GM19099 (cell line): ENCODE results near the gene ACAD9.

Experiments used
- POLR2A ChIP-seq: IDR thresholded peaks from 3 replicates; pipeline ENCODE4 v1.6.1; 2011; ENCODE audit warnings: low read depth; ENCODE audit not compliant: insufficient read length; ENCODE audit errors: extremely low read depth

ACAD9 gene

GRCh38 chr3:128879991-128880390, 571 bp downstream of the ACAD9 start:
- TF ChIP-seq POLR2A, result no peak

- TF ChIP-seq POLR2A, result no peak
These were observed 2.2 kb downstream of the ACAD9 start for GRCh38 chr3:128881576-128881975.

DNA sequence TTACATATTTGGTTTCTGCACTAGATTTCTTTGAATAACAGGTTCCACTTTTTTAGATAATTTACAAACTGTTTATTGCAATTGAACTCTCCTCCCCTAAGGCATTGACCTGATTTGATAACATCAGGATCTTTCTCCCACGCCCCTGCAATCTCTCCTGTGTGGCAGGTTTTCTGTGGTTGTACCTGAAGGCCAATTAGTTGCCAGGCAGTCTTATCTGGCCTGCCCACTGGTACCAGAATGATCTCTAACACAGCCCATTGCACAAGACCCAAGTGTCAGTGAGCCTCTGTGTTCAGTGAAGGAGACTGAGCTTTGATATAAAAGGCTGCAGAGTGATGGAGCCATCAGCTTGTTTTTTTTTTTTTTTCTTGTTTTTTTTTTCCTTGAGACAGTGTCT, 3.3 kb downstream of the ACAD9 start:
- no peak for TF ChIP-seq POLR2A

GRCh38 chr3:128884992-128885391, 5.6 kb downstream of the ACAD9 start:
- no peak for TF ChIP-seq POLR2A

GRCh38 chr3:128889139-128889894, 9.9 kb downstream of the ACAD9 start:
- TF ChIP-seq POLR2A, result no peak

DNA sequence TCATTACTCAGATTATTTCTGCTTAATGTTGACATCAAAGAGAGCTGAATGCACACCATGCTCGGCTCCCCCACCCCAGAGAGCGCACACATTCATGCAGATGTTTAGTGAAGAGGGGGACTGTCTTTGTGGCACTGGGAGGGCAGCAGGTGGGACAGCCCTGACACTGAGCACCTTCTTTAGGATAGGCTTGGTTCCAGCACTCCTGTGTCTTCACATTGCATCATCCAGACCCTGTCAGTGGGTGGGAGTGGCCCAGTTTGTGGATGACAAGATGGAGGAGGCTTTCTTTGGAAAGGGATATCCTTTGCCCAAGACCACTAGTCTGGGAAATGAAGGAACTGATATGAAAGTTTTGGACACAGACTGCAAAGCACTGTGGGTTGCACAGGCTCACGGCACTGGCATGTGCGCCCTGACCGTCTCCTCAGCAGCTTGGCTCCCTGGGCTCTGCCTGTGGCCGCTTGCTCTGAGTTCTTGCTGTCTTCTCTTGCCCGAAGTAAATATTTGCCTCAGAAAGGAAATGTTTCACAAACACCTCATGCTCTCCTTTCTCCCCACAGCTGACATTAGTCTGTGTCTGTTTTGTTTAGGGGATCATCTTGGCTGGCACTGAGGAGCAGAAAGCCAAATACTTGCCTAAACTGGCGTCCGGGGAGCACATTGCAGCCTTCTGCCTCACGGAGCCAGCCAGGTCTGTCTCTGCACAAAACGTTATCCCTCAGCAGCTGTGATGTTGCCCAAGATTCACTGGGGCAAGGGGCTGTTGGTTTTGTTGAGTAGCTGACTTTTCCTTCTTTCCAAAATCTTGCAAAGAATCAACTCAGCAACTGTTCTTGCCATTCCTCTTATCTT, 16.6 kb downstream of the ACAD9 start:
- TF ChIP-seq POLR2A, result no peak

DNA sequence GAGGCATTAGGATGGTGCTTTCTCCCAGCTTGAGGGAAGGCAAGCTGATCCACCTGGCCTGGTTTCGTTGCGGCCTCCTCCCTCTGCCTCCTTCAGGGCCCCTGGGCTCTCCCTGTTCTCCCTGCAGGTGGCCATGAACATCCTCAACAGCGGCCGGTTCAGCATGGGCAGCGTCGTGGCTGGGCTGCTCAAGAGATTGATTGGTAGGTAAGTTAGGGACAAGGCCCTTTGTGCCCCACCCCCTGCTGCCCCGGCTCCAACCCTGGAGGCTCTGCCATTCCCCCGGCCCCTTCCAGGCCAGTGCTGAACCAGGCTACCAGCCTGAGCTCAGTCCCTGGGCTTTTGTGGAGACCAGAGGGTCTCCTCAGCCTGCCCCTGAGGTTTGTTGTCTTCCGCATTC, 23.0 kb downstream of the ACAD9 start:
- no peak for TF ChIP-seq POLR2A

- TF ChIP-seq POLR2A, result no peak
These were observed 24.1 kb downstream of the ACAD9 start for GRCh38 chr3:128903501-128903900.

- TF ChIP-seq POLR2A, result no peak
These were observed 26.8 kb downstream of the ACAD9 start for GRCh38 chr3:128906031-128906803.

DNA sequence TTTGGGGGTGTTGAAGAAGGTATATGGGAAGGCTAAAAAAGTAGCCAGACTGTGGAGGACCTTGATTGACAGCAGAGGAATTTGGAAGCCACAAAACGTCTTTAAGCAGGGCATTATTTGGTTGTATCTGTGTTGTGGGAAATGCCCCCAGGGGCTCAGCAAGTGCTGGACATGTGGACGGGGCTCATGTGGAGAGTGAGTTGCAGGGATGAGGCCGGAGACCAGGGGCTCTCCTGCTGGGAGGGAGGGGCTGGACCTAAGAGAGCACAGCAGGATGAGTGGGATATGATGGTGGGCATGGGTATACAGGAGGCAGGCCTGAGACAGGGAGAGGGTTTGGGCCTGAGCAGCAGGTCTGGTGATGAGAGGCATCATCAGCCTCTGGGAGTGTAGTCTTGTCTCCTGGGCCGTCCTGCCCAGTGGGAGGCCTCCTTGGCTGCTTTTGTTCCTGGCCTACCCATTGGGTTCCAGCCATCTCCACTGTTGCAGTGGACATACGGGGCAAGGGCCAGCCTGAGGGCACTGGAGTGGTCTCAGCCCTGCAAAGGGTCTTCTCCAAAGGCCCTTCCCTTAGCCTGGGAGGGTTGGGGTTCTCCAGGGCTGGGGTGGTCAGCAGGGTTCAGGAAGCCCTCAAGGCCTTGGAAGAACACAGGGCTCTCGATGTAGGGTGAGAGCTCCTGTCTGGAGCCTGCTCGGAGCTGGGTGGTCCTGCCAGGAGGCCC, 27.5 kb downstream of the ACAD9 start:
- TF ChIP-seq POLR2A, result no peak

DNA sequence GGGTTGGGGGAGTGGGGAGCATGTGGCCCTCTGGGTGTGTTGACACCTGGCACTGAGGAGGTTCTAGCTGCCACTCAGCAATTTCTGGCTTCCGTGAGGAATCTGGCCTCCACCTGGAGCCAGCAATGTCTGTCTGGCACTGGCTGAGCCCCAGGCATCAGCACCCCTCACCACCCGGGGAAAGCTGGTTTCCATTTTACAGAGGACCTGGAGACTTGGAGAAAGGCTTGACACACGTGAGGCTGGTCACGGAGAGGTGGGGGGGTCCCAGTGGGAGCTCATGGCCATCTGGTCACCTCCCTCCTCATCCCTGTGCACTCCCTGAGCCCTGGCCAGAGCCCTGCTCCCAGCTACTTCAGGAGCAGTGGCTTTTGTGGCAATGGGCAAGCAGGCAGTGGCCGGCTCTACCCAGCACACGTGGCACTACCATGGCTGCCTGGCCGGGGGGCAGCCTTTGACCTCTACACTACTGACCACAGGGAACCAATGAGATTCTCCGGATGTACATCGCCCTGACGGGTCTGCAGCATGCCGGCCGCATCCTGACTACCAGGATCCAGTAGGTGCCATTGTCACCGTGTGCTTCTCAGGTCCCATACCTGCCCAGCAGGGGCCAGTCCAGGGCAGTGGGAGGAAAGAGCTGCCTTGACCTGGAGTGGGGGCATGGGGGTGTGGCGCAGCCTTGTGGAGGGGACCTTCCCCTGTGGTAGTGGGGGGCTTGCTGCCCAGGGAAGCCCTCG, 28.5 kb downstream of the ACAD9 start:
- TF ChIP-seq POLR2A, result no peak

GRCh38 chr3:128908951-128909350, 29.5 kb downstream of the ACAD9 start:
- TF ChIP-seq POLR2A, result no peak

- no peak for TF ChIP-seq POLR2A
These were observed 30.6 kb downstream of the ACAD9 start for GRCh38 chr3:128910006-128910405.

DNA sequence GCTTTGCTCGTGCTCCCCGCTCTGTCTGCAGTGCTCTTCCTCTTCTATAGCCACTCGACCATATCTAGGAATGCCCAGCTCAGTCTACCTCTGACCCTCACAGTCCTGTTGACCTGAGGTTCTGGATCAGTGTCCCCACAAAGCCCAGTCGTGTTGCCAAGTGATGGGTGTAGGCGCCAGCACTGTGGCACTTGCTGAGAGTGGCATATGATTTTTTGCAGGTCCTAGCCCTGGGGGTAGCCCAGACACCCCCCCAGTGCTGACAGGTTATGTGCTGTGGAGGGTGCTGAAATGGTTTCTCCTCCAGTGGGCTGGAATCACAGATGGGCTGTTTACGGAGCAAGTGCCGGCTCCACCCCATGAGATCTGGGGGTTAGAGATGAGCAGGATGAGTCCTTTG, 32.5 kb downstream of the ACAD9 start:
- no peak for TF ChIP-seq POLR2A
